Ishikawa (cell line): ENCODE results near the gene NEK7.
A peak's percentile ranks its signal among the peaks of the same experiment; 100 is the strongest.

Experiments used
- CREB1 ChIP-seq: IDR thresholded peaks from 2 replicates; pipeline ENCODE4 v1.6.1; 2012; ENCODE audit warnings: low read depth
- NFIC ChIP-seq: IDR thresholded peaks from 2 replicates; pipeline ENCODE4 v1.6.1; 2012
- RAD21 ChIP-seq: IDR thresholded peaks from 2 replicates; pipeline ENCODE4 v1.6.1; 2012; ENCODE audit warnings: low read depth
- TAF1 ChIP-seq: IDR thresholded peaks from 2 replicates; pipeline ENCODE4 v1.6.1; 2012; ENCODE audit warnings: low read depth, mild to moderate bottlenecking
- TCF12 ChIP-seq: IDR thresholded peaks from 2 replicates; pipeline ENCODE4 v1.6.1; 2012; ENCODE audit warnings: low read depth
- YY1 ChIP-seq: IDR thresholded peaks from 2 replicates; pipeline ENCODE4 v1.6.1; 2012; ENCODE audit warnings: low read depth
- TF ChIP-seq, protein P1 (sequence below): IDR thresholded peaks from 2 replicates; pipeline ENCODE4 v1.6.1; 2012; ENCODE audit warnings: low read depth, mild to moderate bottlenecking
- TF ChIP-seq, protein P2 (sequence below): IDR thresholded peaks from 2 replicates; pipeline ENCODE4 v1.6.1; 2012

DNA sequence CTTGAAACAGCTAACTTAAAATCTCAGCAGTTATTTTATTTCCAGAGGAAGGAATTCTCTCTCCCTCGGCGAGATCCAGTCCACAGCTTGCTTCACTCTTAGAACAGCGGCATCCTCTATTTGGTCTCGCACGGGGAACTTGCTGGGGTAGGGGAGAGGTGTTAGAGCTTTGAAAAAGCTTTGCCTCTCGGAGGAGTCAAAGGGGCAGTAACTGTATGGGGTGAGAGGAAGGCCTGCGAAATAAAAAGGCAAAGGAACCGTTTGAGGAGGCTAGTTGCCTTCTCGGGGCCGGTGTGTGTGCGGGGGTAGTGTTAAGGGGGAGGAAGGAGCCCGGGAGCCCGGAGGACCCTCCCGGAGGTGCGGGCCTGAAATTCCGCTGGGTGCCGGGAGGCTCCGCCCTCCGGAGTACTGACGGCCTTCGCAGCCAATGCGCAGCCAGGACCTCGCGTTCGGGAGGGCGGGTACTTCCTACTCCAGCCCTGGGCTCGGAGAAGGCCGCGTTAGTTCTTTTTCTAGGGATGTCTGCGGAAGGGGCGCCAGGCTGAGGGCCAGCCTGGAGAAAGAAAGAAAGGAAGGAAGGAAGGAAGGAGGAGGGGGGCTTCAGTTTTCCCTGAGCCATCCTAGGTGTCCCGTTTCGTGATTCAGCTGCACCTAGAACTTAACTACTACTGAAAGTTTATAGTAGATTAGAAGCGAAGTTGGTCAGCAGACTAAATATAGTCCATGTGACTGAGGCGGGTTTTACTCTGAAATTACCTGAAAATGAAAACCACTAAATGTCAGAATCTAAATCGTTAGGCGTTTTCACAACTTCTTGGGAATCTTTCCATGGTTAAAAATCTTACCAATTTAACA, 2.2 kb downstream of the NEK7 start:
- no peak for TF ChIP-seq NFIC
- TF ChIP-seq RAD21 = no peak
- no peak for TF ChIP-seq CREB1
- no peak for TF ChIP-seq TCF12
- TF ChIP-seq TAF1 = peak; percentile 90
- TF ChIP-seq YY1 = 0 out of 2 replicates have a peak, but pooled peaks have one; percentile 16
- TF ChIP-seq, protein P1, sequence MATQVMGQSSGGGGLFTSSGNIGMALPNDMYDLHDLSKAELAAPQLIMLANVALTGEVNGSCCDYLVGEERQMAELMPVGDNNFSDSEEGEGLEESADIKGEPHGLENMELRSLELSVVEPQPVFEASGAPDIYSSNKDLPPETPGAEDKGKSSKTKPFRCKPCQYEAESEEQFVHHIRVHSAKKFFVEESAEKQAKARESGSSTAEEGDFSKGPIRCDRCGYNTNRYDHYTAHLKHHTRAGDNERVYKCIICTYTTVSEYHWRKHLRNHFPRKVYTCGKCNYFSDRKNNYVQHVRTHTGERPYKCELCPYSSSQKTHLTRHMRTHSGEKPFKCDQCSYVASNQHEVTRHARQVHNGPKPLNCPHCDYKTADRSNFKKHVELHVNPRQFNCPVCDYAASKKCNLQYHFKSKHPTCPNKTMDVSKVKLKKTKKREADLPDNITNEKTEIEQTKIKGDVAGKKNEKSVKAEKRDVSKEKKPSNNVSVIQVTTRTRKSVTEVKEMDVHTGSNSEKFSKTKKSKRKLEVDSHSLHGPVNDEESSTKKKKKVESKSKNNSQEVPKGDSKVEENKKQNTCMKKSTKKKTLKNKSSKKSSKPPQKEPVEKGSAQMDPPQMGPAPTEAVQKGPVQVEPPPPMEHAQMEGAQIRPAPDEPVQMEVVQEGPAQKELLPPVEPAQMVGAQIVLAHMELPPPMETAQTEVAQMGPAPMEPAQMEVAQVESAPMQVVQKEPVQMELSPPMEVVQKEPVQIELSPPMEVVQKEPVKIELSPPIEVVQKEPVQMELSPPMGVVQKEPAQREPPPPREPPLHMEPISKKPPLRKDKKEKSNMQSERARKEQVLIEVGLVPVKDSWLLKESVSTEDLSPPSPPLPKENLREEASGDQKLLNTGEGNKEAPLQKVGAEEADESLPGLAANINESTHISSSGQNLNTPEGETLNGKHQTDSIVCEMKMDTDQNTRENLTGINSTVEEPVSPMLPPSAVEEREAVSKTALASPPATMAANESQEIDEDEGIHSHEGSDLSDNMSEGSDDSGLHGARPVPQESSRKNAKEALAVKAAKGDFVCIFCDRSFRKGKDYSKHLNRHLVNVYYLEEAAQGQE = no peak
- TF ChIP-seq, protein P2, sequence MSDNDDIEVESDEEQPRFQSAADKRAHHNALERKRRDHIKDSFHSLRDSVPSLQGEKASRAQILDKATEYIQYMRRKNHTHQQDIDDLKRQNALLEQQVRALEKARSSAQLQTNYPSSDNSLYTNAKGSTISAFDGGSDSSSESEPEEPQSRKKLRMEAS = peak; percentile 48
